Esophagus mucosa (tissue), 1 donor: Measurements from ENCODE around the gene PID1. TPM values are rescaled to one million over a fixed set of nuclear protein-coding genes. Genes with fewer than 3 reads are reported as not detected.

Experiments
- ATAC-seq: fragments of 200-7000 bp; cut with Tn5 transposase; one replicate; pipeline ENCODE4 v1.9.1; 2020
- total RNA-seq: library from RNA; stranded (reverse); gene quantifications from one replicate; pipeline ENCODE4 v1.2.4, GENCODE V29; 2023
- donor health status: DM: yes; HTN: yes; CAD: no.

The PID1 gene
- total RNA-seq, 1 donor from 2014 or later, result 1.2 TPM

DNA sequence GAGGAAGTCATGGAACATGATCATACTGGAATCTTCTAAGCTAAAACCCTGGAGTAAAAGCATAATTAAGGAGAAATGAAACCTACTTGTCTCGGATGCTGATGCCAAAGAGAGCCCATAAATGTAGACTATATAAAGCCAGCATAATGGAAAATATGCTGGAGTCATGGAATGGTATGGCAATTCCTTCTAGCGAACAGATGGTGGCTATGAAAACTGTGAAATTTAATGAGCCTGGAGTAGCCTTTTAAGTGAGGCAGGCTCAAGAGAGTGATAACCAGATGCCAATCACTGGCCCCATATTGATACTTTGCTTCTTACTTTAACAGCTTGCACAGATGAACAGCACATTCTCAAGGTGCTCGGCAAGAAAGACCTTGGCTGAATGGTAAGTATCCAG lies 206.3 kb downstream of the PID1 start:
- ATAC-seq, result no peak

DNA sequence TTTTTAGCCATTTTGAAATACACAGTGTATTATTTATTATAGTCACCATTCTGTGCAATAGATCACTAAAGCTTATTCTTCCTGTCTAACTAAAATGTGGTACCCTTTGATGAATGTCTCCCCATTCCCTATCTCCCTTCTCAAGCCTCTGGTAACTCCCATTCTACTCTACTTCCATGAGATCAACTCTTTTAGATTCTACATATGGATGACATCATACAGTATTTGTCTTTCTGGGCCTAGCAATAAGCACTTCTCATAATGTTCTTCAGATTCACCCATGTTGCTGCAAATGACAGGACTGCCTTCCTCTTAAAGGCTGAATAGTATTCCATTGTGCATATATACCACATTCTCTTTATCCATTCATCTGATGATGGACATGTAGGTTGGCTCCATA lies 210.9 kb downstream of the PID1 start:
- ATAC-seq, result no peak

DNA sequence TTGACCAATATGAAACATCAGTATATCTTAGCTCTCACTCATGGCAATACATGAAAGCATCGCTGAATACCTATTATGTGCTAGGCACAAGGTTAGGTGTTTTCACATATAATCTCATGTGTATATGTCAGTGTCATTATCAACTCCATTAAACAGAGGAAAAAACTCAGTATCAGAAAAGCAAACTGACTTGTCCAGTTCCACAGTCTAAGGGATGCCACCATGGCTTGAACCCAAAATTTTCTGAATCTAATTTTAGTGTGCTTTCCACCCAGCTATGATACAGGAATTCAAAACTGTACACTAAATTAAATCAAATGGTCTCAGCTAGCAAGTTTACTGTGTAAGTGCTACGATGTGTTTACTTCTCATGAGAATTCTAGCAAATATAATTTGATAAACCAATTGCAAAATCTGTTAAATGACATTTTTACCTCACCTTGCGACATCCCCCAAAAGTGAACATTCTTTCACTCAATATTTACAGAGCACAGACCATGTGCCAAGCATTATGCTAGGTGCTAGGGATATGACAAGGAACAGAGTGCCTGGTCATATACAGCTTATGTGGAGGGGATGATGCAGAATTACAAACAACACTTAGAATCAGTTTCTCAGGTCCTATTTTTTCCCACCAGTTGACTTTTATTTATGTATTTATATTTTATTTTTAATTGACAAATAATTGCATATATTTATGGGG lies 211.6 kb downstream of the PID1 start:
- ATAC-seq, result no peak

DNA sequence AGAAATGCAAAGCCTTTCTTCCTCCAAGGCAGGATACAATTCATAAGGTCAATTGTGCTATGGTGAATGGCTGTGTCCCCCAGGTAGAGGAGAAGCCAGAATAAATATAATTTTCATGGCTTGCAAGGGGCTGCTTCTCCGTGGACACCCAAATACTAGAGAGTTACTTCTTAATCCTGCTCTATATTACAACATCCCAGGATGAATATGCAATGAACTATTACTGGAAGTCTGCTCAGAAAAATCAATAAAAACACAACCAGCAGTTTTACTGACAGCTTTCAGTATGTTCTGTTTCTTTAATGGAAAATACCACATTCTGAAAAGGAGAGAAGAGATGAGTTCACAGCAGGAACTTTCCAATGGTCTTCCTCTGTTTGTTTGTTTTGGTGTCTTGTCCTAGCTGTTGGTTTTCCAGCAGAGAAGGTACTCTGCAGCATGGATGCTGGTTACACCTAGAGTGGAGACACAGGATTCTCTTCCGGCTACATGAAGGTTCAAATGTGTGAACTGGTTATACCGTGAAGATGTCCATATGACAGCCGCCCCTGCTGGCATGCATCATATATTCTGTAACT lies 213.0 kb downstream of the PID1 start:
- ATAC-seq, result no peak

DNA sequence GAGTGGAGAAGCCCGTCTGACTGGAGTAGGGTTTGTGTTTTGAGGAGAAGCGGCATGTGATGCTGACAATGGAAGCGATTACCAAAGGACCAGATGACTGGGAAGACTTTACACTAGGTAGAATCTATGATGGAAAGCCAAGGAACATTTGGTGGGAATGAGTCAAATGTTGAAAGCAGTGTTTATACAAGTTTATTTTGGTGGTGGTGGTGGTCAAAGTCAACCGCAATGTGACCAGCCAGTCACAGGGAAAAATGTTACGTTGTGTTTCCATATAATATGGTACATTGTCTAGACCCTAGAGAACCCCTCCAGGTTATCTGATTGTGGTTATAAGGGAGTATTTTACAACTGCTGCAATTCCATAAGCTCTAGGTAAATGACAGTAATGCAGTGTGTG lies 216.8 kb downstream of the PID1 start:
- no peak for ATAC-seq

DNA sequence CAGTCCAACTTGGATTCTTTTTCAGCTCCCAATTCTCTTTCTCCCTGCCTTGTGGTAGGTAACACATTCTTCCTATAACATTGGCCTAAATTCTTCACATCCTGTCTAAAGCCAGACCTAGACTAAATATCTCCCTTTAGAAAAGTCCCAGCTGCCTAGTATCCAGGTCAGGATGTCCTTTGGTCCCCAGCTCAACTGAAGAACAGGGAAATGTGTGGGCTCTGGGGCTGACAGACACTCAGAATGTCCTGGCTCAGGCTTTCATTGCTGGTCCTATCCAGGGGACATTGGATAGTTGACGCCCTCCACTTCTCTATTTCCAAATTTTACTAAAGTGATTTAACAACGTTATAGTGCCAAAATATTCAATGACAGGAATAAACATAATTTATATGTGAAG lies 219.3 kb downstream of the PID1 start:
- no peak for ATAC-seq

DNA sequence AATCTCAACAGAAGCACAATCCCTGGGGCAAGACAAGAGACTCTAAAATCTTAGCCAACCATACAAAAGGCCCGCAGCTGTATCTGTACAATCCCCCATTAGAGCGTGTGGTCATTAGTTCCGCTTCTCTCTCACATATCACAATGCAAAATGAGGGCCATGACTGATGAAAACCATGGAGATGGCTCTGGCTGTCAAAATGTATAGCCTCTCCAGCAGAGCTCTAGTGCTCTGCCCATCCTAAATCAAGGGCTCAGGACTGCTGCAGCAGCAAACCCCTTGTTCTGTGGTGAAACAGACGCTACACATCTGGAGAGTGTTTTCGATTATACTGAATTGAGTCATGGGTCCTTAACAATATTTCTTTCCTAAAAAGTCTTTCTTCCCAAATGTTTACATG lies 221.0 kb downstream of the PID1 start:
- no peak for ATAC-seq

DNA sequence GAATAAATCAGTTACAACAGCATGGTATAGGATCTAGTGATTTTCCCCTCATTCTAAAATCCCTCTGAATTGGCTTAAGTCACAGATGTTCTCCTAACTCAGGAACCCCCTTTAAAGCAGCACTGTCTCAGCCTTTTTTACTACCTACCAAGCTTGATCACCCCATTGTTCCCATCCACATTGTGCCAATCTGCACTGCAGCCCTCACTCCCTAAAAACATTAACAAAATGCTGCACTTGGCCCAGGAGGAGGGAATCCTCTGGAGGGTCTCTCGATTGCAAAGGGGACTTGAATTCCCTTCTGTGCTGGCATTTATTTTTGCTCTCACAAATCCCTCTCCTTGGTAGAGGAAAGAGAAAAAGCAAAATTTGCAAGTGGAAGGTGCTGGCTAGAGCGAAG lies 223.0 kb downstream of the PID1 start:
- no peak for ATAC-seq

DNA sequence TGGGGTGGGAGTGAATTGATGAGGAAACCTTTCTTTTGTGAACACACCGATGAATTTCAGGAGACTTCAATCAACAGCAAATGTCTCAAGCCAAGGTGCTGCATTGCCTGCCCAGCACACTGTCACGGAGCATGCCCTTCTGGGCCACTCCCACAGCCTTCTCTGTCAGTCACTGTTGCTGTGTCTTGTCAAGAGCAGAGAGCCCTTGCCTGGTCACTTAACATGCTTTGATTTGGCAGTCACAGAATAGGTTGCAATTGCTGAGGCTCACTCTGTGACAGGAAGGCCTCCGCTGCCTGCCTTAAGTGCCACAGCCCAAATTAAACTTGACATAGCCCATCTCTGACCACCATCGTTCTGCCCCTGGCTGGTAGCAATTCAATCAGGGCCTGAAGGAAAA lies 225.4 kb downstream of the PID1 start:
- ATAC-seq, result no peak

DNA sequence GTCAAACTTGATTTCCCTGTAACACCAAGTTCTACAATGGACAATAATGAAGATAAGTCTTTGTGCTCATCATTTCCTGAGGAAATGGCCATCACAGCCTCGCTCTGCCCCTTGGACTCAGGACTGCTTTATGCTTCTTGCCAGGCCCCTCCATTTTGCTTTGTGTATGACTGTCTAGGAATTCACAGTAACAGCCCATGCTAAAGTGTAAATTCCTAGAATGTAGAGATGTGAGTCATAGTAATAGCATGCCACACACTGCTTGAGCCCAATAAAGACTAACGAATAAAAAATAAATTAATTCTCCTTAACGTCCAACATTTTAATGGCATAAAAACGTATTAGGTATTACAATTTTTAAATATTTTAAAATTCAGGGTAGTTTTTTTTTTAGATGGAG lies 226.5 kb downstream of the PID1 start:
- no peak for ATAC-seq

DNA sequence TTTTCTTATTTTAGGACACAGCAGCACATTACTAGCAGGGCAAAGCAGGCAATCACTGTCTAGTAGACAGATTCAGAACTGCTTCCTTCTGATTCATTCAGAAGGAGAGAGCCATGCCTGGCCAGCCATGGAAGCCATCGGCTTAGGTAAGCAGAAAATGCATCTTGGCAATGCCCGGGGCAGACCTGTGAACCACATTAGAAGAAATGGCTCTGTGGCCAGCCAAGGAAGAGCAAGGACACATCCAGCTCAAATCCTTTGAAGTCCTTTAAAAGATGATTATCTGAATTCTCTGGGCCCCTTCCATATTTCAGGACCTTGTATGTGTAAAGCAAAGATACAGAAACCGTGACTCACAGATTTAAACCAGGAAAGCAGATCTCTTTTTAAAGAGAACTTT lies 227.4 kb downstream of the PID1 start:
- ATAC-seq, result no peak

DNA sequence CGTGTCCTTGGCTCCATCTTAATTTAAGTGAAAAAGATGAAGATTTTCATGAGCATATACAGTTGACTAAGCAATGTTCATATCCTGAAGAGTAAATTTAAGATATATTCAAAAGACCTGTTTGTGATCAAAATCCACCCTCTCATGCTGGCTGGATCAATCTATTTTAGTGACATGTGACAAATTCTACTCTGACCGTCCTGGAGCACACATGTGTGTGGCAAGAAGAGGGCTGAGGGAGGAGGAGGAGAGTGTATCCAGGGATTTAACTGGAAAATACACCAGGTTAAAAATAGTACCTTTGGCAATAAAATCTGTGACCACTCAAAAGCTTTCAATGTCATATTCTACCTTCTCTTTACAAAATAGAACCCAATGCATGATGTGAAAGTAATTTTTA lies 228.7 kb downstream of the PID1 start:
- ATAC-seq, result no peak

DNA sequence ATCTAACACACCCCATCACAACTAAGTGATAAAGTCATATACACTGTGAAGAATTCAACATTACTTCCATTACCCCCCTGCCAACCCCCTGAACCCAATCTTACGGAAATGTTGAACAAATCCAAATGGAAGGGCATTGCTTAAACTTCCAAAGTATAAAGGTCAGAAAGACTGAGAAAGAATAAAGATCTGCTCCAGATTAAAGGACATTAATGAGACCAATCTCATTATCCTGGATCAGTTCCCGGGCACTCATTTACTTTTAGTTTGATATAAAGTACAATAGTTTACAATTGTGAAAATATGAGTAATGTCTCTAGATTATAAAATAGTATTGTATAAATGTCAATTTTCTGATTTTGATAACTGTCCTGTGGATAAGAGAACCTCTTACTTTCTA lies 229.4 kb downstream of the PID1 start:
- ATAC-seq, result no peak

DNA sequence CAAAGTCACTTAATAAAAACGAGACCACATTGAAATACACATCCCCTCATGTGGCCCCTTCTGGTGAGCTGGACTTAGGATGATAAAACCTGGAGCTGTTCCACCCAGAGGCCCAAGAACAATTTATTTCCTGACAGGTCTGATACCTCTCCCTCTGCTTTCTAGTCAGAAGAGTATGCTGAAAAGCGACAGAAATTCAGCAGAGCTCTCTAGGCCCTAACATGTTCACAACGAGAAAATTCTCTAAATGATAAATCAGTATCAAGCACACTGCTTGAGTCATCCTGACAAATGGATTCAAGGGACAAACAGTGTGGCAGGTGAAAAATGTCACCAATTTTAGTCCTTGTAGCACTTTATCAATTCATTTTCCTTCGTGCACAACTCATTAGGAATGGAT lies 233.5 kb downstream of the PID1 start:
- ATAC-seq, result no peak

DNA sequence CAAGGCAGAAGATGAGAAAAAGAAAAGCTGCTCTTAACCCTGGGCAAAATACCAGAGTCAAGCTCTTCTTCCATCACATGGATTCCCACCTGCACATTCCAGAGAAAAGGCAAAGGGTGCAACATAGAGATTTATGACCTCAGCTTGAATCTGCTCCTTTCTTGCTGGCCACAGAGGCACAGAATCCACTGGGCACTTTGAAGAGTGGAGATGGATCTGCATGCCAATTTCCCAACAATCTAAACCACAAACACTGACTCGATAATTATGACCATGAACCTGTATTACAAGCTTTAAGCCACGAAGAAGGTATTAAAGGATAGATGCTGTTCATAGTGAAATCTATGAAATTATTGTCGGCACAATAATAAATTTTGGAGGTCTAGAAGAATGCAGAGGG lies 237.3 kb downstream of the PID1 start:
- no peak for ATAC-seq

DNA sequence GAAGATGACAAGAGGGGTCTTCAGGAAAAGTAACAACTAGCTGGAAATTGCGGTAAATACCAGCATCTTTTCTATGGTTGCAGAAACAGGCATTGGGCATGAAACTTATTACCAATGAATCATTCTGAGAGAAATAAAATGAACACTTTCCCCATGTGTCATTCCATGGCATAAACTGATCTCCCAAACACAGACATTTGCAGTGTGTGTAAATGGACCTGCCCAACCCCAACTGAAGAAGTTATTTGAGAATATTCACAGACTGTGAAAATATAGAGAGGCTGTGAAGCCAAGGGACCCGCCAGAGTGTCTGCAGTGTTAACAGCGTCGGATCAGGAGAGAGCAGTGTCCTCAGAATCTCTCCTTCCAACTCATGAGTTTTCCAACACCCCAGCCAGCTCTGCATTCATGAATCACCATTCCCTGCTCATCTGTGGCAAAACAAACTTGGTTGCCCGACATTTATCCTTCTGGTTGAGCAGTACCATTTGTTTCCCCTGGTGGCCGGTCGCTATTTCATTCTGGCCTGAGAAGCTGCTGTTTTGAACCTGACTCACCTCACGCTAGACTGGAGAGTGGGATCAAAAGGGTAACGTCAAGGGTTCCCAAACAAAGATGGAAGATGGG lies 238.4 kb downstream of the PID1 start:
- no peak for ATAC-seq

DNA sequence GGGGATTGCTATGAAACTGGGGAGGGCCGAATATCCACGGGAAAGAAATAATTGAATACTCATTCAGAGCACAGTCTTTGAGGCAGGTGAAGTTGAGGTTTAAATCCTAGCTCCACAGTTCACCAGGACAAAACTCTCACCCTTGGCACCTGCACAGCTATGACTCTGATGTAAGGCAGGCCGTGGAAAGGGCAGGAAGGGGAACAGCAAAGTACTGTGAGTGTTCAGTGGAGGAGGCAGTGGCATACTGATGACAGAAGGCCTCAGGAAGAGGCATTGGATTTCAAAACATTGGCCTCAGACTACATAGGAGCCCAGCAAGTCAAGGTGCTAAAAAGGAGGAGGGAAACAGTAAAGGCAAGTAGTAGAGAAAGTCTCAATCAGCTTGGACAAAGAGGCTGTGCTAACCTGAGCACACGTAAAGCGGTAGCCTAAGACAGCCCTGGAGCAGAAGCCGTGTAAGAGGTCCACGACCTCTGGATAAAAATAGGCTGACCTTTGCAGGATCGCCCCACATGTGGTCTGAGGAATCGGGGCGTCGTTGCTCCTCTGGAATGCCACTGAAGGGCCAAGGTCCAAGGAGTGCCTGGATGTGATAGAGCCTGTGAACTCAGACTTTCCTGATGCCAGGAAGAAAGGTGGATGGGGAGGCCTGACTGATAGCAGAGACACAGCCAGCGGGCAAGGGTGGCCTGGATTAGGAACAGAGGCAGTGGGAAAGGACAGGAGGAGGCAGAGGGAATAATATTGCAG lies 243.6 kb downstream of the PID1 start:
- ATAC-seq, result no peak

DNA sequence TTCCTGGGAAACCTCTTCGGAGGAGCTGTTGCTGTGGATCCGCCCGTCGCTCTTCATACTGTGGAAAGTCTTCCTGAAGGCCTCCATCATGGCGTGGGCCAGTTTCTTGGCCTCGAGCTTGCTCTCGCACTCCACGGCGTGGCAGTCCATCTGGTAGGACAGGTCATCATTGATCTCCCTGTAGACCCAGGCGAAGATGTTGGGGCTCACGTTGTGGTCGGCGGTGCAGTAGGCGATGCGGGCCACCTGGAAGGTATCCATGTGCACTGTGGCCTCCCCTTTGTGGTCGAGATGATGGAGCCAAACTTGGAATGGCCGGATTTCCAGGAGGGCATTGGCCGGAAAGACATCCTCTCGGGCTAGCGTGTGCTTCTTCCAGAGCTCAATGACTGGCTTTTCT lies 245.4 kb downstream of the PID1 start:
- no peak for ATAC-seq

DNA sequence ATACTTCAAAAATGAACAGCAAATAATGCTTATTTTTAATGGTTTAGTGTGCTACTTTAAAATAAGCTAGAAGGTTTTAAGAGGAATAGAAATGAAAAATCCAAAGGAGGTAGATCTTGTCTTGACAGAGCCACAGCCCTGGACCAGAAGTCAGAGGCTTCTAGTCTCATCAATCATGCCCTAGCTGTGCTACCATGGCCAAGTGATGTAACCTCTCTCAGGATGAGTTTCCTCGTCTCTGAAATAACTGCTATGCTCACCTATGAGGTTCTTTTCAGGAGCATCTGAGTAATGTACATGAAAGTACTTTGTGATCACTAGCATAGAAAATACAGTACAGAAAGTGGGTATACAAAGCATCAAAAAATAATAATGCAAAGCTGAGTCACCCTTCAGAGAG lies 248.4 kb downstream of the PID1 start:
- no peak for ATAC-seq

DNA sequence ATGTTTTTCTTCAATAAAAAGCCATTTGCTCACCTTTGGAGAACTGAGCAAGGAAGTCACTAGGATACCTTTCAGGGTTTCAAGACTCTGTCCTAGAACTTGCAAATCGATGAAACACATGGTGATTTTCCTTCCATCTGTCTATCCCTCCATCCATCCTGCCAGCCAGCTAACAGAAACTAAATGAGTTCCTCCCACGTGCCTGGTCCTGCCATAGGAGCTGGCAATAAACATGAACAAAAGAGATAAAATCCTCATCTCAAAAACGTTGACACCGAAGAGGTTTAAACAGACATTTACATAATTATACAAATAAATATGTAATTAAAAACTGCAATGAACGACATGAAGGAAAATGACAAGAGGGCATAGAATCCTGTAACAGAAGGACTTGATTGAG lies 249.0 kb downstream of the PID1 start:
- ATAC-seq, result no peak

DNA sequence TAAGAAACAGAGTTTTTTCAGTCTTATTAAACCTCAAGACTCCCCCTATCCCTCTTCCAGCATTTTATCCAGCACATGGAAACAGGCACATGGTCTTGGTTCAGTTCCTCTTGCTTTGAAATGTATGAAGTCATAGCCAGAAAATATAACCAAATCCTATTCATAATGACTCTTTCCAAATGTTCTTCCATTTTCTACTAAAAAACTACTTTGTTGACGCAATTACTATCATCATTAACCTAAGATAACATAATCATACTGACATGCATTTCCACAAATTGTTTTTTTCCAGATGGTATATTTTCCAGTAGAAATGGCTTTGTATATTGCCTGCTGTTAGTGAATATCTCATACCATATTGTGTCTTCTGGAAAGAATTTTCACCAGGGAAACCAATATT lies 261.3 kb downstream of the PID1 start:
- ATAC-seq, result no peak

DNA sequence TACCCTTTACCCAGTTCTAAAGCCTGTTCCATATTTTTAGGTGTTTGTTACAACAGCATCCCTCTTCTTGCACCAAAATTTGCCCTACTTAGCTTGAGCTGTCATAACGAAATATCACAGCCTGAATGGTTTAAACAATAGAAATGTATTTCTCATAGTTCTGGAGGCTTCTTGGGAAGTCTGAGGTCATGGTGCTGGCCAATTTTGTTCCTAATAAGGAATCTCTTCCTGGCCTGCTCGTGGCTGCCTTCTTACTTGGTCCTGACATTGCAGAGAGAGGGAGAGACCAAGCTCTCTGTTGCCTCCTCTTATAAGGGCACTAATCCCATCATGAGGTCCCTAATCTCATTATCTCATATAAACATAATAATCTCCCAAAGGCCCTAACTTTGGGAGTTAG lies 267.8 kb downstream of the PID1 start:
- ATAC-seq, result no peak

DNA sequence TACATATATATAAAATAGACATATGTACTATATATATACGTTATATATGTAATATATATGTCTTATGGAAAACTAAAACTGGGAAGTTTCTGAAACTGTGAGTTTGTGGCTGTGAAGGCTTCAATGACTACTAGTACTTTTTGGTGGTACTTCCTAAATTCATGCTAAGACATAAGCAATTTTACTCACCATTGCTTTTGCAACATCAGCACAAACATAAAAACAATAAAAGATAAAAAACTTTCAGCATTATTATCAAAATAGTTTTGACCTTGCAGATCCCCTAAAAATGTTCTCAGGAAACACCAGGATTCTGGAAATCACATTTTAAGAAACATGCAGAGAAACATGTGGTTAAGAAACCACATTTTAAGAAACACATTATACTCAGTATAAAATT lies 269.9 kb downstream of the PID1 start:
- no peak for ATAC-seq

DNA sequence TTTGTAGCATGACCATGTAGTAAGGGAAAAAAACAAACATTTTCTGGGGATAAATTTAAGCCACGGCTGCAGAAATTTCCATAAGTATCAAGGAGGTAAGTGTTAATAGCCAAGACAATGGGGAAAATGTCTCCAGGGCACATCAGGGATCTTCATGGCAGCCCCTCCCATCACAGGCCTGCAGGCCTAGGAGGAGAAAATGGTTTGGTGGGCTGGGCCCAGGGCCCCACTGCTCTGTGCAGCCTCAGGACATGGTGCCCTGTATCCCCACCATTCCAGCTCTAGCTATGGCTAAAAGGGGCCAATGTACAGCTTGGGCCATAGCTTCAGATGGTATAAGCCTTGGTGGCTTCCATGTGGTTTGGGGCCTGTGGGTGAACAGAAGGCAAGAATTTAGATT lies 271.8 kb downstream of the PID1 start:
- ATAC-seq, result no peak
